Suprapubic skin (tissue), 3 donors: Measurements from ENCODE around the gene TBC1D8.

Source experiments
- EP300 ChIP-seq: sonication (generic); formaldehyde crosslinking; IDR thresholded peaks from one replicate; pipeline ENCODE4 v1.6.1; 2017; ENCODE audit warnings: antibody characterized with exemption
- TF ChIP-seq, protein P1 (sequence below), 2 donors: fragments of 200-600 bp in 1 of 2; fragments of 450-650 bp in 1 of 2; sonication (generic) in 1 of 2; IDR thresholded peaks; one replicate each; pipeline ENCODE4 v1.5.1; 2016 to 2019; ENCODE audit warnings: antibody characterized with exemption in 2 of 2, mild to moderate bottlenecking in 1 of 2, moderate library complexity in 1 of 2

- TF ChIP-seq, protein P1, sequence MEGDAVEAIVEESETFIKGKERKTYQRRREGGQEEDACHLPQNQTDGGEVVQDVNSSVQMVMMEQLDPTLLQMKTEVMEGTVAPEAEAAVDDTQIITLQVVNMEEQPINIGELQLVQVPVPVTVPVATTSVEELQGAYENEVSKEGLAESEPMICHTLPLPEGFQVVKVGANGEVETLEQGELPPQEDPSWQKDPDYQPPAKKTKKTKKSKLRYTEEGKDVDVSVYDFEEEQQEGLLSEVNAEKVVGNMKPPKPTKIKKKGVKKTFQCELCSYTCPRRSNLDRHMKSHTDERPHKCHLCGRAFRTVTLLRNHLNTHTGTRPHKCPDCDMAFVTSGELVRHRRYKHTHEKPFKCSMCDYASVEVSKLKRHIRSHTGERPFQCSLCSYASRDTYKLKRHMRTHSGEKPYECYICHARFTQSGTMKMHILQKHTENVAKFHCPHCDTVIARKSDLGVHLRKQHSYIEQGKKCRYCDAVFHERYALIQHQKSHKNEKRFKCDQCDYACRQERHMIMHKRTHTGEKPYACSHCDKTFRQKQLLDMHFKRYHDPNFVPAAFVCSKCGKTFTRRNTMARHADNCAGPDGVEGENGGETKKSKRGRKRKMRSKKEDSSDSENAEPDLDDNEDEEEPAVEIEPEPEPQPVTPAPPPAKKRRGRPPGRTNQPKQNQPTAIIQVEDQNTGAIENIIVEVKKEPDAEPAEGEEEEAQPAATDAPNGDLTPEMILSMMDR (IDR thresholded peaks at IDR 0.05): no peak
- TF ChIP-seq EP300: no peak
Measured at GRCh38 chr2:101119431-101119830, 31.8 kb downstream of the TBC1D8 start.
